ENCODE measurements around the gene CDK5RAP3. TPM values are rescaled to one million over a fixed set of nuclear protein-coding genes. Genes with fewer than 3 reads are reported as not detected.
A peak's percentile ranks its signal among the peaks of the same experiment; 100 is the strongest.

Gene CDK5RAP3
- total and polyA plus RNA-seq, 2 of the 13 experiments (the other 11 are each of a cell fraction or from before 2014, with no cell fraction given), result 128 to 154 TPM

DNA sequence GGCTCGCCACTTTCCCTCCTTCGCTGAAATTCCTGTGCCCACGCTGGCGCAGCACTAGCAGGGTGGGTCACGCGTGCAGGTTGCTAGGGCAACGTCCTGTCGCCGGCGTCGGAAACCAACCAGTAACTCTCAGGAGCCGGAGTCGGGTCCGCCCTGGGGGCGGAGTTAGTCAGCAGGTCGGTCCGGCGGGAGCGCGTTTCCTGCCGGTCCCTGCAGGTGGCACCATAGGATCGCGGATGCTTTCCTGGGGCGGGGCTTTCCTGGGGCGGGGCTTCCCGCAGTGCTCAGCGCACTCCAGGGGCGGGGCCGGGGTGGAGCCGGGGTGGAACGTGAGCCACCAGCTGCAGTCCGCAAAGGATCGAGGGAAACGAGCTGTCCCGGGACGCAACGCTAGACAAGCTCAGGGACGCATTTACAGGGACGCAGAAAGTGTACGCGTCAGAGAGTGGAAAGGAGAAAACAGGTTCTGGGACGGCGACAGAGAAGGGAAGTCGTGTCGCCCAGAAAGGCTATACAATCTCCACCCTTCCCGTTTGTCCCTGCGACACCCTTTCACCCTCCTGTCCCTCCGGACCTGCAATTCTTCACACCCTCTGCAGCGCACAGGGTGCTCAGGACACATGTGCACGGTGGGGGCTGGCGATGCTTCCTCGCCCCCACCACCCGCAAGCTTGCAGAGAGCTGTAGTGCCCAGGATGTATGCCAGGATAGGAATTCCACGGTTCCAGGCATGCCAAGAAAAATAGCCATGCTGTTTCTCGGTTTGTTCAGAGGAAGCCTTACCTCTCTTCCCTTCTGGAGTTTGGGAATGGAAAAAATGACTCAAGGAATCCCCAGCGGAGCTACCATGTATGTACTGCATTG lies 54.4 kb downstream of the CDK5RAP3 start (continued):
- TF ChIP-seq SKIL (CRISPR knock-in tag; IDR thresholded peaks at IDR 0.05; ENCODE audit: borderline replicate concordance) (no peak), ZNF577 (CRISPR knock-in tag; IDR thresholded peaks at IDR 0.05; ENCODE audit: borderline replicate concordance, low read depth) (no peak), ZNF567 (CRISPR knock-in tag; IDR thresholded peaks at IDR 0.05; ENCODE audit: borderline replicate concordance) (no peak), KLF6 (CRISPR knock-in tag; IDR thresholded peaks at IDR 0.05) (no peak), MIER3 (CRISPR knock-in tag; IDR thresholded peaks at IDR 0.05; ENCODE audit: borderline replicate concordance) (no peak), ZNF24 (IDR thresholded peaks at IDR 0.05) (no peak), ZFP41 (CRISPR knock-in tag; IDR thresholded peaks at IDR 0.05; ENCODE audit: borderline replicate concordance) (no peak; the same call in 1 of the 2 replicates), ONECUT2 (CRISPR knock-in tag; IDR thresholded peaks at IDR 0.05) (peak; percentile 28; the same call in 1 of the 2 replicates), SMYD3 (CRISPR knock-in tag; IDR thresholded peaks at IDR 0.05) (no peak), NBN (conservative IDR thresholded peaks at IDR 0.05) (no peak), SSRP1 (CRISPR knock-in tag; IDR thresholded peaks at IDR 0.05) (no peak), HDAC6 (IDR thresholded peaks at IDR 0.05; ENCODE audit: low read depth, low read length) (no peak), ZNF235 (CRISPR knock-in tag; IDR thresholded peaks at IDR 0.05; ENCODE audit: borderline replicate concordance) (no peak), ZNF468 (CRISPR knock-in tag; IDR thresholded peaks at IDR 0.05) (no peak), KDM5B (CRISPR knock-in tag; IDR thresholded peaks at IDR 0.05; ENCODE audit: borderline replicate concordance) (no peak), ZNF768 (CRISPR knock-in tag; IDR thresholded peaks at IDR 0.05) (peak; percentile 50; the same call in 1 of the 2 replicates), ZSCAN22 (CRISPR knock-in tag; IDR thresholded peaks at IDR 0.05) (no peak), ATM (IDR thresholded peaks at IDR 0.05; ENCODE audit: borderline replicate concordance) (no peak)
- TF ChIP-seq, protein P1, sequence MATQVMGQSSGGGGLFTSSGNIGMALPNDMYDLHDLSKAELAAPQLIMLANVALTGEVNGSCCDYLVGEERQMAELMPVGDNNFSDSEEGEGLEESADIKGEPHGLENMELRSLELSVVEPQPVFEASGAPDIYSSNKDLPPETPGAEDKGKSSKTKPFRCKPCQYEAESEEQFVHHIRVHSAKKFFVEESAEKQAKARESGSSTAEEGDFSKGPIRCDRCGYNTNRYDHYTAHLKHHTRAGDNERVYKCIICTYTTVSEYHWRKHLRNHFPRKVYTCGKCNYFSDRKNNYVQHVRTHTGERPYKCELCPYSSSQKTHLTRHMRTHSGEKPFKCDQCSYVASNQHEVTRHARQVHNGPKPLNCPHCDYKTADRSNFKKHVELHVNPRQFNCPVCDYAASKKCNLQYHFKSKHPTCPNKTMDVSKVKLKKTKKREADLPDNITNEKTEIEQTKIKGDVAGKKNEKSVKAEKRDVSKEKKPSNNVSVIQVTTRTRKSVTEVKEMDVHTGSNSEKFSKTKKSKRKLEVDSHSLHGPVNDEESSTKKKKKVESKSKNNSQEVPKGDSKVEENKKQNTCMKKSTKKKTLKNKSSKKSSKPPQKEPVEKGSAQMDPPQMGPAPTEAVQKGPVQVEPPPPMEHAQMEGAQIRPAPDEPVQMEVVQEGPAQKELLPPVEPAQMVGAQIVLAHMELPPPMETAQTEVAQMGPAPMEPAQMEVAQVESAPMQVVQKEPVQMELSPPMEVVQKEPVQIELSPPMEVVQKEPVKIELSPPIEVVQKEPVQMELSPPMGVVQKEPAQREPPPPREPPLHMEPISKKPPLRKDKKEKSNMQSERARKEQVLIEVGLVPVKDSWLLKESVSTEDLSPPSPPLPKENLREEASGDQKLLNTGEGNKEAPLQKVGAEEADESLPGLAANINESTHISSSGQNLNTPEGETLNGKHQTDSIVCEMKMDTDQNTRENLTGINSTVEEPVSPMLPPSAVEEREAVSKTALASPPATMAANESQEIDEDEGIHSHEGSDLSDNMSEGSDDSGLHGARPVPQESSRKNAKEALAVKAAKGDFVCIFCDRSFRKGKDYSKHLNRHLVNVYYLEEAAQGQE (IDR thresholded peaks at IDR 0.05; ENCODE audit: borderline replicate concordance in 1 of 2, low read depth in 1 of 2, low read length in 2 of 2), result no peak
- TF ChIP-seq, protein P2, sequence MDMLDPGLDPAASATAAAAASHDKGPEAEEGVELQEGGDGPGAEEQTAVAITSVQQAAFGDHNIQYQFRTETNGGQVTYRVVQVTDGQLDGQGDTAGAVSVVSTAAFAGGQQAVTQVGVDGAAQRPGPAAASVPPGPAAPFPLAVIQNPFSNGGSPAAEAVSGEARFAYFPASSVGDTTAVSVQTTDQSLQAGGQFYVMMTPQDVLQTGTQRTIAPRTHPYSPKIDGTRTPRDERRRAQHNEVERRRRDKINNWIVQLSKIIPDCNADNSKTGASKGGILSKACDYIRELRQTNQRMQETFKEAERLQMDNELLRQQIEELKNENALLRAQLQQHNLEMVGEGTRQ (IDR thresholded peaks at IDR 0.05; ENCODE audit: low read depth, low read length), result peak; percentile 34; the same call in 1 of the 2 replicates
- TF ChIP-seq, protein P2 (CRISPR knock-in tag; IDR thresholded peaks at IDR 0.05; ENCODE audit: borderline replicate concordance), result no peak
